SU-DHL-6 (cell line): Measurements from ENCODE around the gene RANBP3.

Experiments
- H2AFZ ChIP-seq: fragments of 200-600 bp; sonication (generic); 2 replicates; pipeline ENCODE4 v1.6.1; 2014; ENCODE audit warnings: low read depth, mild to moderate bottlenecking, moderate library complexity, mixed read lengths, antibody characterized with exemption, low read length; ENCODE audit not compliant: severe bottlenecking
- H3F3A ChIP-seq: fragments of 200-600 bp; shearing (Covaris generic); 2 replicates; pipeline ENCODE4 v1.6.0; 2016; ENCODE audit warnings: antibody characterized with exemption, mild to moderate bottlenecking; ENCODE audit not compliant: insufficient read depth
- H3K27ac ChIP-seq: fragments of 200-600 bp; sonication (generic); 2 replicates; pipeline ENCODE4 v1.5.1; 2016; ENCODE audit warnings: low read depth, mild to moderate bottlenecking, low read length, moderate library complexity, mixed read lengths
- H3K27me3 ChIP-seq: fragments of 200-600 bp; sonication (generic), shearing (Covaris generic); 2 replicates; pipeline ENCODE4 v1.6.0; 2014; ENCODE audit warnings: mild to moderate bottlenecking, low read length
- H3K36me3 ChIP-seq: fragments of 200-600 bp; sonication (generic); 2 replicates; pipeline ENCODE4 v1.6.1; 2014; ENCODE audit warnings: mild to moderate bottlenecking, low read length, mixed read lengths
- H3K4me2 ChIP-seq: fragments of 300-600, 200-600 bp; shearing (Covaris generic), sonication (generic); 2 replicates; pipeline ENCODE4 v1.6.0; 2014; ENCODE audit warnings: low read length, low read depth, mild to moderate bottlenecking; ENCODE audit not compliant: poor library complexity, severe bottlenecking
- H3K4me3 ChIP-seq: fragments of 200-600 bp; sonication (generic); 2 replicates; pipeline ENCODE4 v1.5.1; 2014; ENCODE audit warnings: antibody characterized with exemption, low read length, mild to moderate bottlenecking, mixed read lengths; ENCODE audit not compliant: insufficient read depth, poor library complexity, severe bottlenecking
- H3K79me2 ChIP-seq: fragments of 200-600 bp; sonication (generic); 2 replicates; pipeline ENCODE4 v1.6.1; 2014; ENCODE audit warnings: mild to moderate bottlenecking, low read length, moderate library complexity; ENCODE audit not compliant: insufficient read depth
- H3K9ac ChIP-seq: fragments of 200-600 bp; sonication (generic); 2 replicates; pipeline ENCODE4 v1.7.0; 2014; ENCODE audit warnings: mild to moderate bottlenecking, low read length
- H3K9me2 ChIP-seq: fragments of 200-600 bp; sonication (generic); replicated peaks from 2 replicates; pipeline ENCODE4 v1.6.1; 2014; ENCODE audit warnings: low read length; ENCODE audit not compliant: insufficient read depth
- H3K9me3 ChIP-seq: fragments of 200-600 bp; sonication (generic); 2 replicates; pipeline ENCODE4 v1.6.1; 2014; ENCODE audit warnings: low read length, mixed read lengths; ENCODE audit not compliant: insufficient read depth
- H4K20me1 ChIP-seq: fragments of 200-600 bp; sonication (generic); 2 replicates; pipeline ENCODE4 v1.6.1; 2014; ENCODE audit warnings: low read depth, mild to moderate bottlenecking, antibody characterized with exemption, low read length, moderate library complexity, mixed read lengths
- CTCF ChIP-seq: fragments of 200-600 bp; sonication (generic); IDR thresholded peaks from one replicate; pipeline ENCODE4 v1.5.1; 2017; ENCODE audit warnings: antibody characterized with exemption, mild to moderate bottlenecking, low read length, moderate library complexity; ENCODE audit not compliant: insufficient read depth, poor library complexity, severe bottlenecking
- EZH2phosphoT487 ChIP-seq: fragments of 200-600 bp; sonication (generic), shearing (Covaris generic); conservative IDR thresholded peaks from 2 replicates; pipeline ENCODE4 v1.6.1; 2018; ENCODE audit warnings: mild to moderate bottlenecking, antibody characterized with exemption, low read length, moderate library complexity, mixed read lengths

The RANBP3 gene

GRCh38 chr19:5881543-5882299 is 96.2 kb downstream of the RANBP3 start:
- Histone ChIP-seq H4K20me1 (no peaks in the 10 kb centered on the region), H3K36me3 (no peaks in the 10 kb centered on the region), H3K27ac (no peak overlapping the region), H3K4me2 (no peak overlapping the region), H3F3A (no peaks in the 10 kb centered on the region), H3K4me3 (no peak overlapping the region), H3K9me3 (no peaks in the 10 kb centered on the region), H3K79me2 (no peaks in the 10 kb centered on the region), H2AFZ (no peak overlapping the region), H3K9me2 (no peaks in the 10 kb centered on the region), H3K27me3 (no peaks in the 10 kb centered on the region), H3K9ac (no peak overlapping the region)
- TF ChIP-seq EZH2phosphoT487: no peak
- no peak for TF ChIP-seq CTCF

GRCh38 chr19:5880604-5881078 is 97.3 kb downstream of the RANBP3 start:
- no peak for TF ChIP-seq CTCF
- no peak for TF ChIP-seq EZH2phosphoT487
- H3K27ac ChIP-seq: no peak overlapping the region
- no peaks in the 10 kb centered on the region for H3K9me3 ChIP-seq
- no peak overlapping the region for H3K4me2 ChIP-seq
- no peaks in the 10 kb centered on the region for H3K36me3 ChIP-seq
- H3K9ac ChIP-seq: no peak overlapping the region
- H3F3A ChIP-seq: no peaks in the 10 kb centered on the region
- H3K79me2 ChIP-seq: no peaks in the 10 kb centered on the region
- H2AFZ ChIP-seq: no peak overlapping the region
- no peaks in the 10 kb centered on the region for H4K20me1 ChIP-seq
- no peaks in the 10 kb centered on the region for H3K27me3 ChIP-seq
- no peak overlapping the region for H3K4me3 ChIP-seq
- H3K9me2 ChIP-seq: no peaks in the 10 kb centered on the region

GRCh38 chr19:5880196-5880595 is 97.7 kb downstream of the RANBP3 start:
- H3K4me2 ChIP-seq: no peak overlapping the region

More at GRCh38 chr19:5880196-5880595, 97.7 kb downstream of the RANBP3 start:
- no peaks in the 10 kb centered on the region for H3K27me3 ChIP-seq
- H3K9ac ChIP-seq: no peak overlapping the region
- no peaks in the 10 kb centered on the region for H3K79me2 ChIP-seq
- H3F3A ChIP-seq: no peaks in the 10 kb centered on the region
- H4K20me1 ChIP-seq: no peaks in the 10 kb centered on the region
- TF ChIP-seq CTCF (no peak), EZH2phosphoT487 (no peak)
- no peak overlapping the region for H3K27ac ChIP-seq
- H3K4me3 ChIP-seq: no peak overlapping the region
- H2AFZ ChIP-seq: no peak overlapping the region
- no peaks in the 10 kb centered on the region for H3K9me2 ChIP-seq
- no peaks in the 10 kb centered on the region for H3K9me3 ChIP-seq
- no peaks in the 10 kb centered on the region for H3K36me3 ChIP-seq
